HG02970 (cell line): ENCODE measurements around the gene SLC32A1.

Experiments used
- ATAC-seq: cut with Tn5 transposase; IDR thresholded peaks from one replicate; pipeline ENCODE4 v1.9.1; 2021; ENCODE audit warnings: mild to moderate bottlenecking, moderate library complexity, moderate number of reproducible peaks; ENCODE audit not compliant: unreplicated experiment, low FRiP score

Gene SLC32A1

GRCh38 chr20:38723848-38724625 is at the start of gene SLC32A1:
Gene SLC32A1, plus strand, starts transcription at chr20:38724486. Its CDS starts 239 bp downstream, at chr20:38724725.
- ATAC-seq = no peak

- no peak for ATAC-seq
Measured at GRCh38 chr20:38674765-38675133, 49.5 kb upstream of the SLC32A1 start.

GRCh38 chr20:38676576-38676975 is 47.7 kb upstream of the SLC32A1 start:
- no peak for ATAC-seq

- ATAC-seq = no peak
Measured at GRCh38 chr20:38680500-38681306, 43.6 kb upstream of the SLC32A1 start.

GRCh38 chr20:38685271-38685670 is 39.0 kb upstream of the SLC32A1 start:
- no peak for ATAC-seq

- no peak for ATAC-seq
Measured at GRCh38 chr20:38685853-38686473, 38.3 kb upstream of the SLC32A1 start.

GRCh38 chr20:38692436-38693411 is 31.6 kb upstream of the SLC32A1 start:
- ATAC-seq = no peak

GRCh38 chr20:38697306-38697705 is 27.0 kb upstream of the SLC32A1 start:
- no peak for ATAC-seq

GRCh38 chr20:38698541-38698940 is 25.7 kb upstream of the SLC32A1 start:
- ATAC-seq = no peak

GRCh38 chr20:38700141-38700540 is 24.1 kb upstream of the SLC32A1 start:
- no peak for ATAC-seq

- ATAC-seq = no peak
Measured at GRCh38 chr20:38700926-38701325, 23.4 kb upstream of the SLC32A1 start.

GRCh38 chr20:38703526-38703925 is 20.8 kb upstream of the SLC32A1 start:
- no peak for ATAC-seq

- no peak for ATAC-seq
Measured at GRCh38 chr20:38704136-38704535, 20.1 kb upstream of the SLC32A1 start.

- ATAC-seq = no peak
Measured at GRCh38 chr20:38706509-38706908, 17.8 kb upstream of the SLC32A1 start.

- no peak for ATAC-seq
Measured at GRCh38 chr20:38714308-38714707, 10.0 kb upstream of the SLC32A1 start.

GRCh38 chr20:38715646-38716045 is 8.6 kb upstream of the SLC32A1 start:
- ATAC-seq = no peak

- no peak for ATAC-seq
Measured at GRCh38 chr20:38722683-38723016, 1.6 kb upstream of the SLC32A1 start.

GRCh38 chr20:38723017-38723847 is 1.1 kb upstream of the SLC32A1 start:
- no peak for ATAC-seq

GRCh38 chr20:38724626-38725147 is 401 bp downstream of the SLC32A1 start:
- no peak for ATAC-seq
